Measurements from ENCODE around the gene GP1BB. TPM values are rescaled to one million over a fixed set of nuclear protein-coding genes. Genes with fewer than 3 reads are reported as not detected.

The GP1BB gene
- total and polyA plus RNA-seq, 2 of the 4 experiments (the other 2 are of a cell fraction), result 0.18 to 1.5 TPM

DNA sequence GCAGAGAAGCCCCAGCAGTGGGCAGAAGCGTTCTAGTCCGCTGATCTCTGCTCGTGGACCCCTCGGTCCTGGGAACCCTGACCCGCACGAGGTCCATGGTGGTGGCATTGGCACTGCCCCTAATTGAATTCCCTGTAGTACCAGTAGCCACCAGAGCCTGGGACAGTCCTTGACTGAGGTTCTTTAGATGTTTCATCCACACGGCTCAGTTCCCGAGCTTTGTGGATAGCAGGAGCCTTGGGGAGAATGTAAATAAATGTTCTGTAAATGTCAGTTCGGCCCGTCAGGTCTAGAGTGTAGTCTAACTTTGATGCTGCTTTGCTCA lies 48.4 kb upstream of the GP1BB start:
- ChIA-PET POLR2A (ENCODE audit: unreplicated experiment) (no interaction called here), CTCF (interaction anchor here (1.1 to 1.2 kb wide), 2 partner anchors 10 to 56 kb away, joined by 3 to 4 read pairs; no protein-coding TSS in a partner anchor)
- ATAC-seq (ENCODE audit: low read depth) (no peak), DNase-seq (no peak)
- Histone ChIP-seq H2BK120ac (ENCODE audit: low read depth, low read length) (no peak overlapping the region), H2AK9ac (replicated peaks; ENCODE audit: low read depth, low read length, poor library complexity) (no peak overlapping the region), H3K36me3 (ENCODE audit: control insufficient read depth, insufficient read depth, low read length) (no peaks in the 10 kb centered on the region), H4K8ac (ENCODE audit: low read depth in 2 of 2, low read length in 2 of 2) (no peak overlapping the region), H3K23ac (ENCODE audit: low read depth, low read length) (no peak overlapping the region), H3K4me3 (ENCODE audit: insufficient read depth, low read depth, low read length) (no peak overlapping the region), H2AK5ac (ENCODE audit: low read depth, low read length) (no peak overlapping the region), H3K4me2 (ENCODE audit: low read depth, low read length) (no peak overlapping the region), H2BK20ac (ENCODE audit: low read depth, low read length) (no peak overlapping the region), H3K56ac (ENCODE audit: extremely low read depth, insufficient read depth, low read length) (no peak overlapping the region), H3K4ac (ENCODE audit: low read depth, low read length) (no peak overlapping the region), H4K20me1 (ENCODE audit: insufficient read depth, low read length) (no peaks in the 10 kb centered on the region), H3K9ac (ENCODE audit: low read depth, low read length) (no peak overlapping the region), H3K27me3 (ENCODE audit: control insufficient read depth, insufficient read depth, low read length) (peaks cover 11% of the 10 kb centered on the region), H3K9me3 (ENCODE audit: control insufficient read depth, insufficient read depth, low read length) (peaks cover 6% of the 10 kb centered on the region; the same call in 1 of the 2 replicates), H3K79me1 (ENCODE audit: low read depth in 1 of 2, low read length in 2 of 2) (no peaks in the 10 kb centered on the region), H2BK15ac (ENCODE audit: low read depth, low read length) (no peak overlapping the region), H3K27ac (ENCODE audit: insufficient read depth, low read length) (no peak overlapping the region), H4K91ac (ENCODE audit: insufficient read depth, low read depth, low read length) (no peak overlapping the region), H3K14ac (replicated peaks; ENCODE audit: low read depth, low read length) (no peak overlapping the region), H2BK5ac (ENCODE audit: low read depth, low read length, poor library complexity, severe bottlenecking) (no peak overlapping the region), H3K9me1 (ENCODE audit: insufficient read depth, low read length) (no peaks in the 10 kb centered on the region), H2AFZ (replicated peaks; ENCODE audit: low read length, poor library complexity) (no peak overlapping the region), H3K4me1 (ENCODE audit: control insufficient read depth, insufficient read depth, low read length) (no peaks in the 10 kb centered on the region; the same call in 1 of the 2 replicates), H3K18ac (ENCODE audit: low read depth, low read length) (no peak overlapping the region), H4K5ac (ENCODE audit: low read depth, low read length) (no peak overlapping the region)
- no TSS peak for BruUV-seq (replicated peaks)
- in situ Hi-C loops (cut with MboI; ENCODE audit: low sequenced_read_pairs), result no loop called here
- 68% methylated on average over 6 of the region's 10 CpGs; no CpG with 5 or more reads in 1 of the 2 experiments for WGBS, 2 experiments (ENCODE audit: extremely low coverage in 2 of 2, insufficient read length in 1 of 2)
- TF ChIP-seq, protein P1, sequence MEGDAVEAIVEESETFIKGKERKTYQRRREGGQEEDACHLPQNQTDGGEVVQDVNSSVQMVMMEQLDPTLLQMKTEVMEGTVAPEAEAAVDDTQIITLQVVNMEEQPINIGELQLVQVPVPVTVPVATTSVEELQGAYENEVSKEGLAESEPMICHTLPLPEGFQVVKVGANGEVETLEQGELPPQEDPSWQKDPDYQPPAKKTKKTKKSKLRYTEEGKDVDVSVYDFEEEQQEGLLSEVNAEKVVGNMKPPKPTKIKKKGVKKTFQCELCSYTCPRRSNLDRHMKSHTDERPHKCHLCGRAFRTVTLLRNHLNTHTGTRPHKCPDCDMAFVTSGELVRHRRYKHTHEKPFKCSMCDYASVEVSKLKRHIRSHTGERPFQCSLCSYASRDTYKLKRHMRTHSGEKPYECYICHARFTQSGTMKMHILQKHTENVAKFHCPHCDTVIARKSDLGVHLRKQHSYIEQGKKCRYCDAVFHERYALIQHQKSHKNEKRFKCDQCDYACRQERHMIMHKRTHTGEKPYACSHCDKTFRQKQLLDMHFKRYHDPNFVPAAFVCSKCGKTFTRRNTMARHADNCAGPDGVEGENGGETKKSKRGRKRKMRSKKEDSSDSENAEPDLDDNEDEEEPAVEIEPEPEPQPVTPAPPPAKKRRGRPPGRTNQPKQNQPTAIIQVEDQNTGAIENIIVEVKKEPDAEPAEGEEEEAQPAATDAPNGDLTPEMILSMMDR (conservative IDR thresholded peaks at IDR 0.05; ENCODE audit: low read depth, low read length), result no peak
- dilution Hi-C loops (cut with HindIII; ENCODE audit: low sequenced_read_pairs, unreplicated experiment), result no loop called here
- intact Hi-C loops (cut with micrococcal nuclease), result no loop called here

All from IMR-90 (cell line).